ENCODE data around the gene GATAD2A.

- TF ChIP-seq POLR2A (IDR thresholded peaks at IDR 0.05; ENCODE audit: low read depth, low read length): no peak
- no peak for TF ChIP-seq POLR2AphosphoS5 (IDR thresholded peaks at IDR 0.05; ENCODE audit: low read depth, low read length)
Measured at GRCh38 chr19:19368087-19368486, 37.4 kb upstream of the GATAD2A start.
